HepG2 (cell line): Measurements from ENCODE around the gene MAPK7. TPM values are rescaled to one million over a fixed set of nuclear protein-coding genes. Genes with fewer than 3 reads are reported as not detected.
A peak's percentile ranks its signal among the peaks of the same experiment; 100 is the strongest.

Experiments
- ARHGAP35 ChIP-seq: sonication (generic); formaldehyde crosslinking; IDR thresholded peaks from 2 replicates; pipeline ENCODE4 v1.9.0; 2022; ENCODE audit warnings: mild to moderate bottlenecking, inconsistent platforms, moderate library complexity, missing genetic modification reagents, borderline replicate concordance
- DMAP1 ChIP-seq: IDR thresholded peaks from 2 replicates; pipeline ENCODE4 v1.6.1; 2016
- ESRRA ChIP-seq: sonication (generic); formaldehyde crosslinking; IDR thresholded peaks from 2 replicates; pipeline ENCODE4 v1.5.1; 2020; ENCODE audit warnings: mild to moderate bottlenecking, low read depth, missing genetic modification reagents
- FOXC1 ChIP-seq: sonication (generic); formaldehyde crosslinking; IDR thresholded peaks from 2 replicates; pipeline ENCODE4 v1.8.0; 2022; ENCODE audit warnings: mild to moderate bottlenecking, missing genetic modification reagents, borderline replicate concordance
- GLMP ChIP-seq: sonication (generic); formaldehyde crosslinking; IDR thresholded peaks from 2 replicates; pipeline ENCODE4 v1.9.0; 2021; ENCODE audit warnings: missing genetic modification reagents, mild to moderate bottlenecking, borderline replicate concordance
- NR2C2 ChIP-seq: sonication (generic); formaldehyde crosslinking; IDR thresholded peaks from 2 replicates; pipeline ENCODE4 v1.4.0; 2020; ENCODE audit warnings: missing genetic modification reagents, mild to moderate bottlenecking, moderate library complexity, borderline replicate concordance
- SKI ChIP-seq: fragments of 450-650 bp; IDR thresholded peaks from one replicate; pipeline ENCODE4 v1.6.1; 2018; ENCODE audit warnings: mild to moderate bottlenecking; ENCODE audit not compliant: partially characterized antibody
- TFDP2 ChIP-seq: sonication (generic); formaldehyde crosslinking; IDR thresholded peaks from 2 replicates; pipeline ENCODE4 v1.4.0; 2020; ENCODE audit warnings: missing genetic modification reagents
- ZBTB7B ChIP-seq: sonication (generic); formaldehyde crosslinking; IDR thresholded peaks from 2 replicates; pipeline ENCODE4 v1.4.0; 2020; ENCODE audit warnings: missing genetic modification reagents
- ZFP36 ChIP-seq: fragments of 150-350 bp; IDR thresholded peaks from 2 replicates; pipeline ENCODE4 v1.6.1; 2018; ENCODE audit warnings: borderline replicate concordance, low read length, low read depth; ENCODE audit not compliant: partially characterized antibody
- ZNF616 ChIP-seq: sonication (generic); formaldehyde crosslinking; IDR thresholded peaks from 2 replicates; pipeline ENCODE4 v1.5.0; 2020; ENCODE audit warnings: low read depth, mild to moderate bottlenecking, missing genetic modification reagents
- ZNF639 ChIP-seq: conservative IDR thresholded peaks from 2 replicates; pipeline ENCODE4 v1.6.1; 2018; ENCODE audit warnings: missing genetic modification reagents
- polyA plus RNA-seq, 8 experiments: library from polyadenylated mRNA; depleted of rRNA in 3 of 8; stranded (reverse) in 7 of 8; unstranded in 1 of 8; fragments of >200 nt; fragmentation: Illumina TruSeq in 4 of 8; extraction: Trizol in 4 of 8; gene quantifications; 2 replicates each; pipeline versions ENCODE4 v1.2.1 to v1.2.3, GENCODE V29; 2011 to 2016; ENCODE audit warnings: low read depth in 4 of 8, missing spikeins in 1 of 8, mixed read lengths in 1 of 8; ENCODE audit not compliant: insufficient read depth in 1 of 8
- total RNA-seq, 5 experiments: library from RNA; depleted of rRNA; stranded (reverse); fragments of >200 nt; fragmentation: Illumina TruSeq; extraction: Trizol; gene quantifications; 2 replicates each; pipeline ENCODE4 v1.2.3, GENCODE V29; 2016; ENCODE audit warnings: low read depth in 1 of 5
- TF ChIP-seq, protein P1 (sequence below): IDR thresholded peaks from 2 replicates; pipeline ENCODE4 v1.6.1; 2016; ENCODE audit warnings: low read depth
- TF ChIP-seq, protein P2 (sequence below): sonication (generic); formaldehyde crosslinking; IDR thresholded peaks from 2 replicates; pipeline ENCODE4 v1.4.0; 2020; ENCODE audit warnings: mild to moderate bottlenecking, missing genetic modification reagents
- TF ChIP-seq, protein P3 (sequence below): sonication (generic); formaldehyde crosslinking; conservative IDR thresholded peaks from 2 replicates; pipeline ENCODE4 v1.5.0; 2020; ENCODE audit warnings: missing genetic modification reagents

MAPK7 gene
- total and polyA plus RNA-seq, 2 of the 13 experiments (the other 11 are each of a cell fraction or from before 2014, with no cell fraction given), result 2.9 to 5.9 TPM

GRCh38 chr17:19336938-19337711, 41.2 kb upstream of the MAPK7 start (continued):
- TF ChIP-seq ZNF639 (CRISPR knock-in tag) (no peak), ESRRA (CRISPR knock-in tag) (0 out of 2 replicates have a peak, but pooled peaks have one; percentile 37), ZBTB7B (CRISPR knock-in tag) (no peak), ZNF616 (CRISPR knock-in tag) (peak; percentile 84; the same call in 1 of the 2 replicates), SKI (peak; percentile 36), GLMP (0 out of 2 replicates have a peak, but pooled peaks have one; percentile 24), ARHGAP35 (CRISPR knock-in tag) (0 out of 2 replicates have a peak, but pooled peaks have one; percentile 73), NR2C2 (CRISPR knock-in tag) (no peak; the same call in 1 of the 2 replicates), TFDP2 (CRISPR knock-in tag) (peak; percentile 92), ZFP36 (no peak), FOXC1 (CRISPR knock-in tag) (peak; percentile 44; the same call in 1 of the 2 replicates), DMAP1 (CRISPR knock-in tag) (no peak; the same call in 1 of the 2 replicates)
- TF ChIP-seq, protein P1, sequence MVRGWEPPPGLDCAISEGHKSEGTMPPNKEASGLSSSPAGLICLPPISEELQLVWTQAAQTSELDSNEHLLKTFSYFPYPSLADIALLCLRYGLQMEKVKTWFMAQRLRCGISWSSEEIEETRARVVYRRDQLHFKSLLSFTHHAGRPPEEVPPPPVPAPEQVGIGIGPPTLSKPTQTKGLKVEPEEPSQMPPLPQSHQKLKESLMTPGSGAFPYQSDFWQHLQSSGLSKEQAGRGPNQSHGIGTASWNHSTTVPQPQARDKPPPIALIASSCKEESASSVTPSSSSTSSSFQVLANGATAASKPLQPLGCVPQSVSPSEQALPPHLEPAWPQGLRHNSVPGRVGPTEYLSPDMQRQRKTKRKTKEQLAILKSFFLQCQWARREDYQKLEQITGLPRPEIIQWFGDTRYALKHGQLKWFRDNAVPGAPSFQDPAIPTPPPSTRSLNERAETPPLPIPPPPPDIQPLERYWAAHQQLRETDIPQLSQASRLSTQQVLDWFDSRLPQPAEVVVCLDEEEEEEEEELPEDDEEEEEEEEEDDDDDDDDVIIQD (CRISPR knock-in tag), result no peak
- TF ChIP-seq, protein P2, sequence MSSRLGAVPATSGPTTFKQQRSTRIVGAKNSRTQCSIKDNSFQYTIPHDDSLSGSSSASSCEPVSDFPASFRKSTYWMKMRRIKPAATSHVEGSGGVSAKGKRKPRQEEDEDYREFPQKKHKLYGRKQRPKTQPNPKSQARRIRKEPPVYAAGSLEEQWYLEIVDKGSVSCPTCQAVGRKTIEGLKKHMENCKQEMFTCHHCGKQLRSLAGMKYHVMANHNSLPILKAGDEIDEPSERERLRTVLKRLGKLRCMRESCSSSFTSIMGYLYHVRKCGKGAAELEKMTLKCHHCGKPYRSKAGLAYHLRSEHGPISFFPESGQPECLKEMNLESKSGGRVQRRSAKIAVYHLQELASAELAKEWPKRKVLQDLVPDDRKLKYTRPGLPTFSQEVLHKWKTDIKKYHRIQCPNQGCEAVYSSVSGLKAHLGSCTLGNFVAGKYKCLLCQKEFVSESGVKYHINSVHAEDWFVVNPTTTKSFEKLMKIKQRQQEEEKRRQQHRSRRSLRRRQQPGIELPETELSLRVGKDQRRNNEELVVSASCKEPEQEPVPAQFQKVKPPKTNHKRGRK, result 0 out of 2 replicates have a peak, but pooled peaks have one; percentile 31
- TF ChIP-seq, protein P3, sequence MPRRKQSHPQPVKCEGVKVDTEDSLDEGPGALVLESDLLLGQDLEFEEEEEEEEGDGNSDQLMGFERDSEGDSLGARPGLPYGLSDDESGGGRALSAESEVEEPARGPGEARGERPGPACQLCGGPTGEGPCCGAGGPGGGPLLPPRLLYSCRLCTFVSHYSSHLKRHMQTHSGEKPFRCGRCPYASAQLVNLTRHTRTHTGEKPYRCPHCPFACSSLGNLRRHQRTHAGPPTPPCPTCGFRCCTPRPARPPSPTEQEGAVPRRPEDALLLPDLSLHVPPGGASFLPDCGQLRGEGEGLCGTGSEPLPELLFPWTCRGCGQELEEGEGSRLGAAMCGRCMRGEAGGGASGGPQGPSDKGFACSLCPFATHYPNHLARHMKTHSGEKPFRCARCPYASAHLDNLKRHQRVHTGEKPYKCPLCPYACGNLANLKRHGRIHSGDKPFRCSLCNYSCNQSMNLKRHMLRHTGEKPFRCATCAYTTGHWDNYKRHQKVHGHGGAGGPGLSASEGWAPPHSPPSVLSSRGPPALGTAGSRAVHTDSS (CRISPR knock-in tag), result no peak
